B cell (primary cell): ENCODE results near the gene BMAL1. TPM values are rescaled to one million over a fixed set of nuclear protein-coding genes. Genes with fewer than 3 reads are reported as not detected.

Experiments used
- ATAC-seq: fragments of 200-7000 bp; cut with Tn5 transposase; one replicate; pipeline ENCODE4 v1.10.0; 2021; ENCODE audit warnings: low read depth, mild to moderate bottlenecking, moderate number of reproducible peaks, moderate library complexity
- CTCF ChIA-PET: fragments of 350-600 bp; sonication (Branson Sonifier 250); formaldehyde crosslinking; loops from one replicate; lab custom pipeline; 2021; ENCODE audit warnings: antibody characterized with exemption, inconsistent platforms; lab: Charles Lee
- POLR2A ChIA-PET: fragments of 350-600 bp; sonication (Branson Sonifier 250); formaldehyde crosslinking; loops from one replicate; lab custom pipeline; 2021; ENCODE audit warnings: antibody characterized with exemption; lab: Charles Lee
- DNase-seq: peaks from one replicate; pipeline ENCODE4 v3.0.0; 2013
- H2AFZ ChIP-seq: 2 replicates; pipeline ENCODE4 v1.6.1; 2012; ENCODE audit warnings: mild to moderate bottlenecking, low read depth, low read length; ENCODE audit not compliant: insufficient read depth, poor library complexity, severe bottlenecking
- H3K27ac ChIP-seq, 2 donors: 1 replicate in 1 of 2; 2 replicates in 1 of 2; pipeline ENCODE4 v1.5.1; 2012 to 2013; ENCODE audit warnings: low read length in 2 of 2, mild to moderate bottlenecking in 2 of 2, moderate library complexity in 1 of 2
- H3K27me3 ChIP-seq, 4 experiments: fragments of 200-600 bp in 1 of 4; sonication (generic) in 1 of 4; replicated peaks in 1 of 4; 1 replicate in 2 of 4; 2 replicates in 2 of 4; pipeline versions ENCODE4 v1.6.1 to v1.7.0; 2013 to 2016; ENCODE audit warnings: low read length in 3 of 4, mild to moderate bottlenecking in 2 of 4, mixed read lengths in 1 of 4, moderate library complexity in 1 of 4; ENCODE audit not compliant: insufficient read depth in 4 of 4, control insufficient read depth in 3 of 4; ENCODE audit errors: control extremely low read depth in 1 of 4
- H3K36me3 ChIP-seq, 2 experiments: replicated peaks in 1 of 2; 1 replicate in 1 of 2; 2 replicates in 1 of 2; pipeline versions ENCODE4 v1.6.1 to v1.7.1; 2013; ENCODE audit warnings: low read length in 1 of 2; ENCODE audit not compliant: insufficient read depth in 2 of 2, control insufficient read depth in 1 of 2; ENCODE audit errors: control extremely low read depth in 1 of 2, extremely low read depth in 1 of 2
- H3K4me1 ChIP-seq, 2 donors: fragments of 200-600 bp in 1 of 2; sonication (generic) in 1 of 2; 1 replicate in 1 of 2; 2 replicates in 1 of 2; pipeline versions ENCODE4 v1.5.1 to v1.6.1; 2013 to 2017; ENCODE audit warnings: low read length in 2 of 2; ENCODE audit not compliant: control insufficient read depth in 2 of 2, insufficient read depth in 2 of 2
- H3K4me2 ChIP-seq: replicated peaks from 2 replicates; pipeline ENCODE3; 2012; ENCODE audit warnings: mild to moderate bottlenecking, low read depth, low read length; ENCODE audit not compliant: poor library complexity, severe bottlenecking
- H3K4me3 ChIP-seq, 5 experiments: fragments of 200-600 bp in 1 of 5; sonication (generic) in 1 of 5; 1 replicate in 3 of 5; 2 replicates in 2 of 5; pipeline versions ENCODE4 v1.5.1 to v1.7.0; 2011 to 2016; ENCODE audit warnings: low read length in 4 of 5, mild to moderate bottlenecking in 4 of 5, low read depth in 2 of 5, control low read depth in 1 of 5, moderate library complexity in 1 of 5; ENCODE audit not compliant: insufficient read depth in 1 of 5; ENCODE audit errors: control extremely low read depth in 1 of 5, extremely low read depth in 1 of 5
- H3K79me2 ChIP-seq: fragments of 200-600 bp; sonication (generic); one replicate; pipeline ENCODE4 v1.6.0; 2016; ENCODE audit warnings: low read length; ENCODE audit not compliant: control insufficient read depth, insufficient read depth
- H3K9ac ChIP-seq: fragments of 200-600 bp; sonication (generic); 2 replicates; pipeline ENCODE4 v1.6.1; 2017; ENCODE audit warnings: mild to moderate bottlenecking, low read length, moderate library complexity
- H3K9me3 ChIP-seq, 3 donors: one replicate each; pipeline versions ENCODE4 v1.6.1 to v1.7.1; 2013; ENCODE audit warnings: low read length in 2 of 3; ENCODE audit not compliant: control insufficient read depth in 2 of 3, insufficient read depth in 1 of 3; ENCODE audit errors: control extremely low read depth in 1 of 3
- H4K20me1 ChIP-seq: 2 replicates; pipeline ENCODE4 v1.6.0; 2012; ENCODE audit warnings: mild to moderate bottlenecking, low read length; ENCODE audit not compliant: insufficient read depth, control insufficient read depth, poor library complexity, severe bottlenecking
- H3K27ac Mint-ChIP-seq: one replicate; pipeline ENCODE4 v1.8.0; 2021; ENCODE audit warnings: mixed read lengths
- H3K27me3 Mint-ChIP-seq: one replicate; pipeline ENCODE4 v1.8.0; 2021; ENCODE audit warnings: mixed read lengths
- H3K4me1 Mint-ChIP-seq: one replicate; pipeline ENCODE4 v1.8.0; 2021; ENCODE audit warnings: mixed read lengths
- H3K4me3 Mint-ChIP-seq: one replicate; pipeline ENCODE4 v1.8.0; 2021; ENCODE audit warnings: mixed read lengths
- H3K9me3 Mint-ChIP-seq: one replicate; pipeline ENCODE4 v1.8.0; 2022; ENCODE audit warnings: mixed read lengths; ENCODE audit not compliant: insufficient read depth
- CTCF ChIP-seq: fragments of 200-600 bp; IDR thresholded peaks from one replicate; pipeline ENCODE4 v1.8.0; 2022; ENCODE audit warnings: antibody characterized with exemption, mild to moderate bottlenecking
- EZH2 ChIP-seq: IDR thresholded peaks from 2 replicates; pipeline ENCODE4 v1.6.1; 2012; ENCODE audit warnings: borderline replicate concordance, low read depth, mild to moderate bottlenecking, moderate library complexity, low read length; ENCODE audit not compliant: insufficient read depth, poor library complexity, severe bottlenecking
- WGBS: methylation state at CpG from one replicate; pipeline ENCODE4 v1.1.5; 2013; ENCODE audit warnings: missing lambda C conversion rate; ENCODE audit not compliant: insufficient coverage; 5-methylcytosine and 5-hydroxymethylcytosine counted together
- intact Hi-C: fragments of 100-400 bp; cut with micrococcal nuclease; formaldehyde crosslinking; loops from one replicate; pipeline ENCODE4 v1.10.0; 2022
- polyA plus RNA-seq: library from polyadenylated mRNA; depleted of rRNA; stranded (reverse); fragments of >200 nt; gene quantifications from 2 replicates; pipeline ENCODE4 v1.2.3, GENCODE V29; 2012
- total RNA-seq, 2 donors: library from RNA; stranded (reverse); fragments of 120-200 nt in 1 of 2; gene quantifications; 1 replicate in 1 of 2; 2 replicates in 1 of 2; pipeline versions ENCODE4 v1.2.3 to v1.2.4, GENCODE V29; 2013 to 2022

BMAL1 gene
- total and polyA plus RNA-seq, 2 donors (not counting 1 experiment from before 2014, with no cell fraction given), result 8.6 to 39.1 TPM

GRCh38 chr11:13317293-13318080 is 39.9 kb downstream of the BMAL1 start:
- H3K36me3 ChIP-seq, result peaks cover 0 to 2% of the 10 kb centered on the region in 2 experiments
- Mint-ChIP-seq H3K27ac (no peak overlapping the region), H3K4me3 (no peak overlapping the region), H3K9me3 (no peaks in the 10 kb centered on the region), H3K4me1 (peaks cover 46% of the 10 kb centered on the region), H3K27me3 (no peaks in the 10 kb centered on the region)
- no peak for DNase-seq
- H3K4me1 ChIP-seq, result peaks cover 7 to 11% of the 10 kb centered on the region in 2 donors
- no peaks in the 10 kb centered on the region for H3K27me3 ChIP-seq
- no peaks in the 10 kb centered on the region for H3K9me3 ChIP-seq
- H2AFZ ChIP-seq, result no peak overlapping the region
- H3K4me2 ChIP-seq, result no peak overlapping the region
- peaks cover 5% of the 10 kb centered on the region for H4K20me1 ChIP-seq
- no peak for ATAC-seq
- H3K79me2 ChIP-seq, result peaks cover 45% of the 10 kb centered on the region
- WGBS, result 100% methylated on average over 1 of the region's 4 CpGs
- no peak overlapping the region for H3K9ac ChIP-seq
- CTCF ChIA-PET, result interaction anchor here (1.0 kb wide), 1 partner anchor 46 kb away, joined by 4 read pairs; no protein-coding TSS in a partner anchor
- no peak overlapping the region for H3K4me3 ChIP-seq
- no peak for TF ChIP-seq CTCF
- TF ChIP-seq EZH2, result no peak
- H3K27ac ChIP-seq, result no peak overlapping the region
- intact Hi-C loops, result no loop called here
- POLR2A ChIA-PET, result interaction anchor here (0.7 kb wide), 2 partner anchors 51 to 92 kb away, joined by 8 read pairs; no protein-coding TSS in a partner anchor
